NCI-H1417 (cell line): ENCODE data around the gene GGT6.
A peak's percentile ranks its signal among the peaks of the same experiment; 100 is the strongest.

Source experiments
- DNase-seq, 3 experiments: peaks; one replicate each; lab custom pipeline; 2025; lab: John Stamatoyannopoulos, UW

GGT6 gene

DNA sequence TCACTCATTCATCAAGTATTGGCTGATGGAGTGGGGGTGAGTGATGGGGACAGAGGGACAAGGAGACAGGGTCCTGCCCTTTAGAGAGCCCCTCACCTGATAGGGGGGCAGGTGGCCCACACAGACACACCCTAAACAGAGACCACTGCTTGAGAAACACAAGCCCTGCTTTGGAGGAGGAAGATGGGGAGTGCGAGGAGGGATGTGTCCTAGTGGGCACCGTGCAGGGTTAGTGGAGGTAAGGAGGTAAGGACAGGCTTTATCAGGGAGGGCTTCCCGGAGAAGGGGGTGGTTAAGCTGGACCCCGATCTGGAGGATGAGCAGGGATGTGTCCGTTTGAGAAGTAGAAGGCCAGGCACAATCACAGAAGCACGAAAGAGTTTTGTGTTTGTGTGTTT is 15.8 kb upstream of the GGT6 start:
- no peak for DNase-seq

DNA sequence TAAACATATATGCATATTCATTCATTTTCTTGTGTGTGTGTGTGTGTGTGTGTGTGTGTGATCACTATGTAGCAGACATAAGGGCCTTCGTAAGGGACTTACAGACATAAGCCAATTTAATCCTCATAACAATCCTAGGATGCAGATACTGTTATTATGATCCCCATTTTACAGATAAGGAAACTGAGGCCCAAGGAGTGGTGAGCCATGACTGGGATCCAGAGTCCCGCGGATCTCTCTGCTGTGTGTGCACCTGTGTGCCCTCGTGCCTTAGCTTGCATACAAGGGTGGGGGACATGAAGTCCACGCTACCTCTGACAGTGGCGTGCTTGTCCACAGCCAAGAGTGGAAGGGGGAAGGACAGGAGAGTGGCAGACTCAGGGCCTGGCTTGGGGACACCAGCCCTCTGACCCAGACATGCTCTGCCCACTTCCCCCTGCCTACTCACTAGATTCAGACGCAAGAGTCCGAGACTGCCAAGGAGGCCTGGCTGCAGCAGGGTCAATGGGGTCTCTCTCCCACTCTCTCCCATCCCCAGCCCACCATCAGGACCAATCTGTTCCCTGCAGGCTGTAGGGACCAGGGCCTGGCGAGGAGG is 14.2 kb upstream of the GGT6 start:
- no peak for DNase-seq

DNA sequence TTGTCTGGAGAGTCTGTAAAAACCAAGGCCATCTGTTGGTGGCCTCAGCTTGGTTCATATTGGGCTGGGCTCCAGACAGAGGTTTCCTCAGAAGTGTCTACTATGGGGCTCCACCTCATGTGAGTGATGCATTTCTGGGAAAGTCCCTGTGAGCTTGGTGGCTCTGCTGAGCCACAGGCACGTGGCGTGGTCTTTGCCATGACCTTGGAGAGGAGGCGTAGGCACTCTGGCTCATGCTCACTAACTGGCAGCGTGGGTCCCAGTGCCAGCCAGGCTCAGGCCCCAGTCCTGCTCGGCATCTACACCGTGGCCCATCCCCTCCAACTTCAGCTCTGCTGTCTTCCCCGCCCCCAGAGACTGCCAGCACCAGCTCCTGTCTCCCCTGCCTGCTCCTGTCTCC is 13.3 kb upstream of the GGT6 start:
- DNase-seq = no peak

- no peak for DNase-seq
Measured at GRCh38 chr17:4573115-4573514, 12.7 kb upstream of the GGT6 start.

- no peak for DNase-seq
Measured at GRCh38 chr17:4572131-4572530, 11.8 kb upstream of the GGT6 start.

DNA sequence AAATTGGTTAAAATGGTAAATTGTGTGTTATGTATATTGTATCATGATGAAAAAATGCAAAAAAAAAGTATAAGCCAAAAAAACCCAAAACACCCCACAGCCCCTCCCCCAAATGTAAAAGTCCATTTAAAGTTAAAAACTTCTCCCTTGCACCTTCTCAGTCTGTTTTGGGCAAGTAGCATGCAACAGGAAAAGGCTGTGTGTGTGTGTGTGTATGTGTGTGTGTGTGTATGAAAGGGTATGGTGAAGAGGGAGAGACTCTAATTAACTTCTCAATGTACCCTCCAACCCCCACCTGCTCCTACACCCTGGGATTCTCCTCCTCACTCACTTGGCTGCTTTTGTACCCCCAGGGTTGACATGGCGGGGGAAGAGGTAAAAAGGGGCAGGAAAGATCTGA is 9.2 kb upstream of the GGT6 start:
- DNase-seq = no peak

GRCh38 chr17:4566785-4567184 is 6.4 kb upstream of the GGT6 start:
- peak; percentile 36 to 77 (median 53) for DNase-seq

DNA sequence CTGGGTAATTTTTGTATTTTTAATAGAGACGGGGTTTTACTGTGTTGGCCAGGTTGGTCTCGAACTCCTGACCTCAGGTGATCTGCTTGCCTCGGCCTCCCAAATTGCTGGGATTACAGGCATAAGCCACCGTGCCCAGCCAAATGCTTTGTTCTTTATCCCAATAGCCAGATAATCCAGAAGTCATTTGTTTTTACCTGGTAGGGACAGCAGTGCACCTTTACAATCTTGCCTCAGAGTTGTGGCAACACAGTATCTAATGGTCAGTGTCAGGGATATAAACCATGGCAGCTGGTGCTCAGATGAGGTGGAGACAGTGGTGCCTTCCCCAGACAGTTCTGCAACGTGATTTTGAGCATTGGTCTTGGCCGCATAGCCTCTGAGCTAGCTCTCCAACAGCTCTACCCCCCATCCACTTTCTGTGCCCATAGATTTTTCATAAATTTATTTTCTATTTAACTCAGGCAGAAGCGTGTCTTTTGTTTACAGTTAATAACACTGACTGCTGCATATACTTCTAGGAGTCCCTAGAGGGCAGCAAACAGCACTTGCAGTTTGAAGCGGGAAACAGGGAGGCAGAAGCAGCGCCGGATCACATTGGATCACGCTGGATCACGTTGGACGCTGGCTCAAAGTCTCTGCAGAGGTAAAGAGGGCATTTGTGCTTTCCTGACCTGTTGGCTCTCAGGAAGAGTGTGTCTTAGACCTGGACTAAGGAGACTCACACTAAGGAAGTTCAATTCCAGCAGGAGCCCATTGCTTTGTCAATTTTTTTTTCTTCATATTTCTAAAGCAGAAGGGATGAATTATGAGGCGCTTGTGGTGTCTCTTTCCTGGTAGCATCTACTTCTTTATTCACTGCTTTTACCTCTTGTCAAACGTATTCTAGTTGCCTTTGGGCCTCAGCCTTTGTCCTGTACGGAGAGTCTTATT is 5.1 kb upstream of the GGT6 start:
- DNase-seq = peak; percentile 59 to 82 (median 75)

GRCh38 chr17:4562015-4562969 is 1.9 kb upstream of the GGT6 start:
- no peak for DNase-seq

DNA sequence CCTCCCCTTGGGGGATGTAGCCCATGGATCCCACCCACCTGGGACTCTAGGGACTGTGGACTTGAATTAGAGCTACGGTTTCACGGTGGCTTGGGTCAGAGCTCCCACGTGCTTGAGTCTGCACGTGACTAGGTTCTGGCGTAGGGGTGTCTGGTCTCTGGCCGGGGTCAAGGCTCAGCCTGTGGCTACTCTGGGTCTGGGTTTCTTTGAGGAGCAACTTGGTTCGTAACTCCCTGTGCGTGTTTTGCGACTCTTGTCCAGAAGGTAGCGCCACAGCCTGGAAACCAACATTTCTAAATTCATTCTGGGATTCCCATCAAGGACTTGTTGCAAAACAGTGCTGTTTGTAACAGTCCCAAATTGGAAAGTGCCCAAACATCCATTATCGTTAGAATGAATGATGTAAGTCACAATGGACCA is 470 bp upstream of the GGT6 start:
- no peak for DNase-seq

DNA sequence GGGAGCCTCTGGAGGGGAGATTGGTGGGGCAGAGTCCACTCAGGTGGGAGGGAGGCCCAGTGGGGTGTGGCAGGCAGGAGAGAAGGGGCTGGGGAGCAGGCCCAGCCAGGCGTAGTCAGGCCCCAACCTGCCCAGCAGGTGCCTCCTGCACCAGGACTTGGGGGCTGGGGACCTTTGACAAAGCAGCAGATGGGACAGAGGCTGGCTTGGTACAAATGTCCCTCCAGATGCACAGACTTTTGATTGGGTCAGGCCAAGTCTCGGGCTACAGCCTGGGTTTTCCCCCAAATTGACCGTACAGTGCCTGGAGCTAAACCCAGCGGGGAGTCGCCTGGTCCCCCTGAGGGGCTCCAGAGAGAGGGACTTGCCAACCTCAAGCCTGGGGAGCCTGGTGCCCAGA is 411 bp downstream of the GGT6 start:
- DNase-seq = no peak

GRCh38 chr17:4559139-4559791 is 1.1 kb downstream of the GGT6 start:
- no peak for DNase-seq

DNA sequence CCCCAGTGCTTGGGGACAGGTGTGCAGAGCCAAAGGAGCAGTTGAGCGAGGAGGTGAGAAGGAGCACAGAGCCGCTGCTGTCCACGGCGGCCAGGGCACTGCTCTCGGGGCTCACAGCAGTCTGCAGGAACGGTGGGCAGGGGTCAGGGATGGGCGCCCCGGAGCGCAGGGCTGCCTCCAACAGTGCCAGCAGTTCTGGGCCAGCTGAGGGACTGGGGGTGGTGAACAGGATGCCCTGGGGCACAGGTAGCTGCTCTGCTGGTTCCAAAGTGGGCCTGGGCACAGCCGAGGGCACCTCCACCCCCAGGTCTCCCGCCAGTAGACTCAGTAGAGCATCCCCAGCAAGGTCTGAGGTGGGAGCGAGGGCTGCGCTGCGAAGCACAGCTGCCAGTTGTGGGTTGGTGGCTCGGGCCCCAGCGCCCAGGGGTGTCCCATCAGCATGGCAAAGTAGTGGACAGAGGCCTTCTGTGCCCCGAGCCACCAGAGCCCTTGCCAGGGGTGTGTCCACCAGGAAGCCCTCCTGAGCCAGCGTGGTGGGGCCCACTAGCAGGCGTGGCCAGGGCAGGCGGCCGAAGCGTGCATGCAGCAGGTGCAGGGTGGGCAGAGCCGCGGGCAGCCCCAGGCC is 1.9 kb downstream of the GGT6 start:
- DNase-seq = no peak

DNA sequence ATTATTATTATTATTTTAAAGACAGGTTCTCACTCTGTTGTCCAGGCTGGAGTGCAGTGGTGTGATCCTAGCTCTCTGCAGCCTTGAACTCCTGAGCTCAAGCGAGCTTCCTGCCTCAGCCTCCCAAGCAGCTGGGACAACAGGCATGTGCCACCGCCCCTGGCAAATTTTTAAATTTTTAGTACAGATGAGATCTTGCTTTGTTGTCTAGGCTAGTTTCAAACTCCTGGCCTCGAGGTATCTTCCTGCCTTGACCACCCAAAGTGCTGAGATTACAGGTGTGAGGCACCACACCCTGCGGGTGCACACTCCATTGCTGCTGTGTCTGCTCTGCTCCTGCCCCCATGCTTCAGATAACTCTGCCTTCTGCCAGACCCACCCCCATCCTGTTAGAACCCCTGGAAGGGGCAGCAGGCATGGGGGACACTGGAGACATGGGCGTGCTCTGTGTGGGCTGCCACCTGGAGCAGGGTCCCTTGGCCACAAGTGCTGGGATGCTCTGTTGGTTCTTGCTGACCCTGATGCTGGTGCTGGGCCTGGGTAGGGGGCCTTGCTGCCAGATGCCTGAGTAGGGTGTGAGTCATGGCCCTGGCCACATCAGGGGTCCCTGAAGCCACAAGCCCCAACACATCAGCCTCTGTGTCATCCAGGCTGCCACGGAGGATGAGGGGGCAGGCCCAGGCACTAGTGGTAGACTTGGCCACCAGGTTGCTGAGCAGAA is 2.6 kb downstream of the GGT6 start:
- DNase-seq = no peak

GRCh38 chr17:4556996-4557395 is 3.4 kb downstream of the GGT6 start:
- DNase-seq = no peak

DNA sequence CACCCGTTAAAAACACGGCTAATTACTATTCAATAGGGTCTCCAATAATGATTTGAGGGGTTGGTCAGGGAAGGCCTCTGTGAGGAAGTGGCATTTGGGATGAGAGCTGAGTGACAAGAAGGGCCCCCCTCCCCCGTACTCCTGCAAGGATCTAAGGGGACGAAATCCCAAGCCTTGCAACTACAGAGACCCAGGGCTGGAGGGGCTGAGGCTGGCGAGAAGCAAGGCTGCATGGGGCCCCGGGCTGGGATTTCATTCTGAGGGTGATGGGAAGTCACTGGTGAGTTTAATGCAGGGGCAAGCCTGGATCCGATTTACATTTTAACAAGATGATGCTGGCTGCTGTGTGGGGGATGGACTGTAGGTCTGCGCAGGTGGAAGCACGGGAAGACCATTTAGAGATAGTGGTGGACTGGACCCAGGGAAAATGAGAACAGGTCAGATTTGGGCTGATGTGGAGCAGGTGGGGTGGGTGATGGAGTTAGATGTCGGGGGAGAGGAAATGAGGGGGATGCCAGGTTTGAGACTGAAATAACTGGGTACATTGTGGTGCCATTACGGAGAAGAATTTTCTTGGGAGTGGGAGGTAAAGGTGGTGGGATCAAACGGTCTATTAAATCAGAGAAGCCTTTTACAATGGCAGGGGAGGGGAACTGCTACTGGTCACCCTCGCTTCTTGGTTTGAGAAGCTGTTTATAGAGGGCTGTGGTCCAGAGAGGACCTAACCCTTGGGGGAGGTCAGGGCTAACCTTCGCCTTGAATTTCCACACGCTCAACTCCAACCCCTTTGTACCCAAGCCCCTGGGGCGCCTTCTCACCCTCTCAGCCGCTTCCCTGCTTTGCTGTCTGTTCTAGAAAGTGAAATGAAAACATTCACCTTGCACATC is 4.3 kb downstream of the GGT6 start:
- peak in 1 of 3 experiments; percentile 34 for DNase-seq

GRCh38 chr17:4554997-4555799 is 5.2 kb downstream of the GGT6 start, which contains the start of gene MYBBP1A:
Gene MYBBP1A (minus strand): TSS chr17:4555384. CDS start chr17:4555324, 60 bp downstream.
- DNase-seq = peak; percentile 85 to 95 (median 92)

DNA sequence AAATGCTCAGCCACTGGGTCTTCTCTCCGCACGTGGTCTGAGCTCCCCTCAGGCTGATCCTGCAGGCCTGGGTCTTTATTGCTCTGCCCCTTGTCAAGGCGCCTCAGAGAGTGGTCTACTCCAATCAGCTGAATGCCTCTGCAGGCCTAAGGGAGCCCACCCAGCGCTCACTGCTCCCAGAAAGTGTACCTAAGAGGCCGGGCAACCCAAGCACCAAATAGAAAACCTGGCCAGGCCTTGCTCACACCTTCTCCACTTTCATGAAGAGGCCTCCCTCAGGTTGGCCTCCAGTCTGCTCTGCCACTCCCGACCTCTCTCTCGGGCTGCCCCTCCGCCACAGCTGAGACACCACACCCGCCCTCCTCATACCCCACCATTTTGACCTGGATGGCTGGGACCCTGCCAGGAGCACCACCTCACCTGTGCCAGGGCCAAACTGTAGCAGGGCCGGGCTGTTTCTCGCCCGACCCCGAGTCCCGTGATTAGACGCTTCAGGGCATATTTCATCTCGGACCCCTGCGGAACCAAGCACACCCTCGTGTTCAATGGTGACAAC is 5.9 kb downstream of the GGT6 start:
- DNase-seq = no peak
